Gastroesophageal sphincter (tissue), 4 donors: Measurements from ENCODE around the gene MEGF6. TPM values are rescaled to one million over a fixed set of nuclear protein-coding genes. Genes with fewer than 3 reads are reported as not detected.

ENCODE experiments used
- ATAC-seq: fragments of 150-250 bp; one replicate; pipeline ENCODE4 v1.9.1; 2016; ENCODE audit warnings: mild to moderate bottlenecking, moderate library complexity
- H3K27ac ChIP-seq, 4 donors: fragments of 200-600 bp; sonication (generic) in 3 of 4; 1 replicate in 3 of 4; 2 replicates in 1 of 4; pipeline ENCODE4 v1.5.1; 2016 to 2019
- H3K27me3 ChIP-seq: fragments of 200-600 bp; sonication (generic); one replicate; pipeline ENCODE4 v1.5.1; 2019
- H3K36me3 ChIP-seq, 2 donors: fragments of 200-600 bp; sonication (generic); one replicate each; pipeline ENCODE4 v1.5.1; 2019; ENCODE audit warnings: control low read depth in 1 of 2
- H3K4me1 ChIP-seq, 3 donors: fragments of 200-600 bp; sonication (generic); 1 replicate in 2 of 3; 2 replicates in 1 of 3; pipeline ENCODE4 v1.5.1; 2016 to 2019; ENCODE audit warnings: control low read depth in 2 of 3
- H3K4me3 ChIP-seq, 2 donors: fragments of 200-600 bp; sonication (generic); one replicate each; pipeline ENCODE4 v1.5.1; 2019; ENCODE audit warnings: mild to moderate bottlenecking in 1 of 2, moderate library complexity in 1 of 2
- H3K9me3 ChIP-seq, 3 donors: fragments of 200-600 bp; sonication (generic); one replicate each; pipeline ENCODE4 v1.5.1; 2017 to 2019; ENCODE audit warnings: control low read depth in 2 of 3
- EP300 ChIP-seq: sonication (generic); formaldehyde crosslinking; IDR thresholded peaks from one replicate; pipeline ENCODE4 v1.6.1; 2017; ENCODE audit warnings: antibody characterized with exemption, mild to moderate bottlenecking
- POLR2A ChIP-seq, 2 donors: fragments of 450-650 bp; IDR thresholded peaks; one replicate each; pipeline ENCODE4 v1.6.1; 2017; ENCODE audit warnings: antibody characterized with exemption in 2 of 2, mild to moderate bottlenecking in 2 of 2, moderate library complexity in 1 of 2
- POLR2AphosphoS5 ChIP-seq: sonication (generic); formaldehyde crosslinking; IDR thresholded peaks from one replicate; pipeline ENCODE4 v1.6.1; 2017; ENCODE audit warnings: antibody characterized with exemption
- WGBS, 2 donors: methylation state at CpG; one replicate each; pipeline ENCODE4 v1.1.5; 2018; ENCODE audit warnings: low coverage in 1 of 2; 5-methylcytosine and 5-hydroxymethylcytosine counted together
- total RNA-seq, 4 donors: library from RNA; depleted of rRNA; stranded (reverse); fragments of >200 nt; gene quantifications; one replicate each; pipeline ENCODE4 v1.1.0, GENCODE V29; 2016
- TF ChIP-seq, protein P1 (sequence below), 4 experiments: fragments of 200-600 bp in 2 of 4; fragments of 450-650 bp in 2 of 4; sonication (generic) in 1 of 4; IDR thresholded peaks; one replicate each; pipeline ENCODE4 v1.5.1; 2017 to 2019; ENCODE audit warnings: antibody characterized with exemption in 4 of 4, mild to moderate bottlenecking in 2 of 4, moderate library complexity in 2 of 4

The MEGF6 gene
- total RNA-seq, 4 donors from 2014 or later: 4.7 to 15.5 (median 10.8) TPM

DNA sequence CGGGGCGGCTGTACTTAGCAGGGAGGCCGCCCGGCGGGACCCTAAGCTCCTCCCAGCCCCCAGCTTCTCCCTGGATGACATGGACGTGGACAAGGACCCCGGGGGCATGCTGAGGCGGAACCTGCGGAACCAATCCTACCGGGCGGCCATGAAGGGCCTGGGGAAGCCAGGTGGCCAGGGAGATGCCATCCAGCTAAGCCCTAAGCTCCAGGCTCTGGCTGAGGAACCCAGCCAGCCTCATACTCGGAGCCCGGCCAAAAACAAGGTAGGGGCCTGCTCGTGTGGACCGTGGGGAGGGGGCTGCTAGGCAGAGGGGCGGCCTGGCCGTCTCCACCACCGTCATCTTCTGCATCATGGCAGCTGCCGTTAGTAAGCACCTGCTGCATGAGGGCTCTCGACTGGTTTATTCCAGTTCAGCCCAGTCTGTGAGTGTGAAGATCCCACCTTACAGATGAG lies 147.9 kb downstream of the MEGF6 start:
- H3K27ac ChIP-seq: no peak overlapping the region
- WGBS, 2 donors: no CpG with 5 or more reads among the region's 20 CpGs

GRCh38 chr1:3463013-3463385 lies 148.3 kb downstream of the MEGF6 start:
- Histone ChIP-seq H3K27me3 (peaks cover 24% of the 10 kb centered on the region), H3K4me3 (no peak overlapping the region), H3K36me3 (no peaks in the 10 kb centered on the region), H3K4me1 (peaks cover 0 to 5% (median 0%) of the 10 kb centered on the region in 3 donors), H3K9me3 (no peaks in the 10 kb centered on the region), H3K27ac (no peak overlapping the region)
- WGBS, 2 donors: no CpG with 5 or more reads among the region's 22 CpGs
- no peak for ATAC-seq
- TF ChIP-seq POLR2A (IDR thresholded peaks at IDR 0.05): no peak
- TF ChIP-seq EP300: no peak
- no peak for TF ChIP-seq POLR2AphosphoS5
- TF ChIP-seq, protein P1, sequence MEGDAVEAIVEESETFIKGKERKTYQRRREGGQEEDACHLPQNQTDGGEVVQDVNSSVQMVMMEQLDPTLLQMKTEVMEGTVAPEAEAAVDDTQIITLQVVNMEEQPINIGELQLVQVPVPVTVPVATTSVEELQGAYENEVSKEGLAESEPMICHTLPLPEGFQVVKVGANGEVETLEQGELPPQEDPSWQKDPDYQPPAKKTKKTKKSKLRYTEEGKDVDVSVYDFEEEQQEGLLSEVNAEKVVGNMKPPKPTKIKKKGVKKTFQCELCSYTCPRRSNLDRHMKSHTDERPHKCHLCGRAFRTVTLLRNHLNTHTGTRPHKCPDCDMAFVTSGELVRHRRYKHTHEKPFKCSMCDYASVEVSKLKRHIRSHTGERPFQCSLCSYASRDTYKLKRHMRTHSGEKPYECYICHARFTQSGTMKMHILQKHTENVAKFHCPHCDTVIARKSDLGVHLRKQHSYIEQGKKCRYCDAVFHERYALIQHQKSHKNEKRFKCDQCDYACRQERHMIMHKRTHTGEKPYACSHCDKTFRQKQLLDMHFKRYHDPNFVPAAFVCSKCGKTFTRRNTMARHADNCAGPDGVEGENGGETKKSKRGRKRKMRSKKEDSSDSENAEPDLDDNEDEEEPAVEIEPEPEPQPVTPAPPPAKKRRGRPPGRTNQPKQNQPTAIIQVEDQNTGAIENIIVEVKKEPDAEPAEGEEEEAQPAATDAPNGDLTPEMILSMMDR (IDR thresholded peaks at IDR 0.05): no peak

More for the DNA sequence above, 147.9 kb downstream of the MEGF6 start:
- no peaks in the 10 kb centered on the region for H3K9me3 ChIP-seq
- TF ChIP-seq POLR2AphosphoS5: no peak
- TF ChIP-seq POLR2A (IDR thresholded peaks at IDR 0.05): no peak
- no peak for TF ChIP-seq EP300
- TF ChIP-seq, protein P1 (IDR thresholded peaks at IDR 0.05): no peak
- peaks cover 27% of the 10 kb centered on the region for H3K27me3 ChIP-seq
- peaks cover 0 to under 1% (median 0%) of the 10 kb centered on the region in 3 donors for H3K4me1 ChIP-seq
- no peak overlapping the region for H3K4me3 ChIP-seq
- H3K36me3 ChIP-seq: no peaks in the 10 kb centered on the region
- no peak for ATAC-seq

DNA sequence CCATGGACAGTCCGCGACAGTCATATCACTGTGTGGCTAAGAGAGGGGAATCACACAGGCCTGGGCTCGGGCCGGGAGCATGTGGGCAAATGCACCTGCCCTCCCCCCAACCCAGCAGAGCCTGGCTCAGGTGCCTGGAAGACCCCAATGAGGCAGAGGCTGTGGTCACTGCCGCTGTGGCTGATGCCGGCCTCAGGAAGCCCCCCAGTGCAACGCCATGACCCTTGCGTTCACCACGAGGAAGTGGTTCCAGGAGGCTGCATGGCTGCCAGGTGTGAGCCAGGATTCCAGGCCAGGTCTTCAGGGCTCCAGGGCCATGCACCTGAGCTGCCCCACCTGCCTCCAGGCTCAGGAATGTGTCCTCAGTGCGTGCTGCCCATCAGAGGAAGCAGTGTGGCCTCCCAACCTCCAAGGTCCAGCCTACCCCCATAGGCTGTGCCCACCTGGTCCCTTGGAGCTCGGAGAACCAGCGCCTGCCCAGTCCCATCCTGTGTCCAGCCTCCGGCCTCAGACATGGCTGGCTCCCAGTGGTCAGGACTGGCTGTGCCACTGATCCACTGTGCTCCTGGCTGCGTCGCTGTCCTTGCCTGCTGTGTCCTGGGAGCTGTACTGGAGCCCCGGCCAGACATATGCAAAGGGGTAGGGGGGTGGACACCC lies 148.8 kb downstream of the MEGF6 start:
- no peaks in the 10 kb centered on the region for H3K36me3 ChIP-seq
- H3K9me3 ChIP-seq: no peaks in the 10 kb centered on the region
- peaks cover 19% of the 10 kb centered on the region for H3K27me3 ChIP-seq
- no peak for ATAC-seq
- no peak overlapping the region for H3K4me3 ChIP-seq
- 89 to 94% methylated on average over 3 of the region's 16 CpGs for WGBS, 2 donors
- TF ChIP-seq, protein P1 (IDR thresholded peaks at IDR 0.05): no peak
- no peak for TF ChIP-seq POLR2A (IDR thresholded peaks at IDR 0.05)
- no peak for TF ChIP-seq EP300
- TF ChIP-seq POLR2AphosphoS5: no peak
- no peak overlapping the region for H3K27ac ChIP-seq
- H3K4me1 ChIP-seq: peaks cover 0 to 10% (median 0%) of the 10 kb centered on the region in 3 donors

DNA sequence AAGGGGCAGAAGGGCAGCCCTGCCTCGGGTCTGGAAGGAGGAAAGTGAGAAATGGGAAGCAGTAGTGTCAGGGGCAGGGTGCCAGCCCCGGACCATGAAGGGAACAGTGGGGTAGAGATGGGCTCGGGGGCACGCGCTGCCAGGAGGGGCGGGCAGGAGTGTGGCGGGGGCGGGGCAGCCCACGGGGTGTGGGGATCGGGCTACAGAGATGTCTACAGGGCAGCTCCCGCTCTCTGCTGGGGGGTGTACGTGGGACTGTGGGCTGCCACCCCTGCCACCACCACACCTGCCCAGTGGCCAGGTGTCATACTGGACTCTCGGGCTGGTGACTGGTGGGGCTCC lies 149.4 kb downstream of the MEGF6 start:
- TF ChIP-seq, protein P1 (IDR thresholded peaks at IDR 0.05): no peak
- TF ChIP-seq POLR2A (IDR thresholded peaks at IDR 0.05) (no peak), EP300 (no peak), POLR2AphosphoS5 (no peak)
- Histone ChIP-seq H3K4me3 (no peak overlapping the region), H3K27me3 (peaks cover 19% of the 10 kb centered on the region), H3K36me3 (no peaks in the 10 kb centered on the region), H3K9me3 (no peaks in the 10 kb centered on the region), H3K27ac (no peak overlapping the region), H3K4me1 (peaks cover 0 to 12% (median 0%) of the 10 kb centered on the region in 3 donors)
- WGBS, 2 donors: 80% methylated on average over 1 of the region's 13 CpGs; no CpG with 5 or more reads in 1 of the 2 donors
- ATAC-seq: no peak
